ENCODE measurements around the gene ZKSCAN4. TPM values are rescaled to one million over a fixed set of nuclear protein-coding genes. Genes with fewer than 3 reads are reported as not detected.

The ZKSCAN4 gene
- polyA plus RNA-seq, 2 of the 4 experiments (the other 2 are of a cell fraction): 1.8 to 2.3 TPM

GRCh38 chr6:28208111-28208659 lies 43.9 kb downstream of the ZKSCAN4 start:
- ChIA-PET POLR2A (no interaction called here), CTCF (no interaction called here)
- Histone ChIP-seq H3K27ac (no peak overlapping the region; a peak in 1 of 6 replicates), H3K4me2 (peak overlapping the region; percentile 90), H3K9me3 (no peaks in the 10 kb centered on the region), H3K4me1 (peaks cover 5% of the 10 kb centered on the region; the same call in 1 of the 3 replicates), H3K4me3 (peak overlapping the region; percentile 49)
- 48% methylated on average over 23 of the region's 23 CpGs for WGBS (ENCODE audit: missing lambda C conversion rate)
- ATAC-seq (no peak), DNase-seq (ENCODE audit: low read depth in 1 of 2, low spot score in 1 of 2) (no peak), FAIRE-seq (no peak)
- 0 out of 2 replicates have a peak, but pooled peaks have one; percentile 13 for TF ChIP-seq RNF2 (IDR thresholded peaks at IDR 0.05; ENCODE audit: borderline replicate concordance, low read depth)
- TF ChIP-seq NFE2L2 (conservative IDR thresholded peaks at IDR 0.05; ENCODE audit: low read length): no peak
- TF ChIP-seq CBX8 (IDR thresholded peaks at IDR 0.05): peak; percentile 67; the same call in 1 of the 2 replicates
- no peak for TF ChIP-seq SMC3 (IDR thresholded peaks at IDR 0.05)

DNA sequence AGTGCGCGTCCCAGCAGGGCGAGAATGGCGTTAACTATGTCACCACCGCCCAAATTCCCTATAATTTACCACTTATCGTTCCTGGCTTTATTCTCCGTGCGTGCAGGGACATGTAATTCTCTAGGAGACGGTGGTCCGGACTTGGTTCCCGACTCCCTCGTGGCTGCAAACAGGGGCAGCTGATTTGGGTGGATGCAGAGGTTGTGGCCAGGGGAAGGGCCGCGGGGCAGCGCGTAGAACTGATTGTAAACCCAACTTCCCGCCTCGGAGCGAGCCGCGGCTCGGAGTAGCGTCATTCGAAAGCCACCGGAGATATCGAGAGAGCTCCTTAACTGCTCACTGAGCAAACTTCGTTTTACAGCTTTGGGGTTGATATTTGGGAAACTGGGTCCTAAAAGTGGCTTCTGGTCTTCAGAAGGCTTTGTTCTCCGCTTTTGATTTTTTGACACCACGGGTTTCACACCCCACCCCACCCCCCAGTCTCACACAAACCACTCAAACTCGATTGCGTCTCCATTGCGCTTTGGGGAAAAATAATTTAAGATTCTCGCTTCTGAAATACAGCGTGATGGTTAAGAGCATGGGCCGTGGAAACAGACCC lies 44.5 kb downstream of the ZKSCAN4 start:
- Histone ChIP-seq H3K27ac (peak overlapping the region in 1 of 2 experiments; percentile 41; a peak in 1 of 6 replicates), H3K4me2 (peak overlapping the region; percentile 90), H3K4me3 (peak overlapping the region; percentile 49), H3K9me3 (no peaks in the 10 kb centered on the region), H3K4me1 (peaks cover 5% of the 10 kb centered on the region; the same call in 1 of the 3 replicates)
- DNase-seq (ENCODE audit: low read depth in 1 of 2, low spot score in 1 of 2): peak in 1 of 2 experiments; percentile 17
- TF ChIP-seq NPAS2 (CRISPR knock-in tag; IDR thresholded peaks at IDR 0.05; ENCODE audit: borderline replicate concordance): no peak
- TF ChIP-seq FOXS1 (CRISPR knock-in tag; IDR thresholded peaks at IDR 0.05): no peak
- TF ChIP-seq, protein P1, sequence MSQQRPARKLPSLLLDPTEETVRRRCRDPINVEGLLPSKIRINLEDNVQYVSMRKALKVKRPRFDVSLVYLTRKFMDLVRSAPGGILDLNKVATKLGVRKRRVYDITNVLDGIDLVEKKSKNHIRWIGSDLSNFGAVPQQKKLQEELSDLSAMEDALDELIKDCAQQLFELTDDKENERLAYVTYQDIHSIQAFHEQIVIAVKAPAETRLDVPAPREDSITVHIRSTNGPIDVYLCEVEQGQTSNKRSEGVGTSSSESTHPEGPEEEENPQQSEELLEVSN (IDR thresholded peaks at IDR 0.05; ENCODE audit: borderline replicate concordance, low read depth): peak; percentile 60; the same call in 1 of the 2 replicates
- TF ChIP-seq CHD2 (IDR thresholded peaks at IDR 0.05; ENCODE audit: low read length, partially characterized antibody): no peak
- TF ChIP-seq RNF2 (IDR thresholded peaks at IDR 0.05; ENCODE audit: borderline replicate concordance, low read depth): 0 out of 2 replicates have a peak, but pooled peaks have one; percentile 26
- peak; percentile 74; the same call in 1 of the 2 replicates for TF ChIP-seq CBX8 (IDR thresholded peaks at IDR 0.05)
- TF ChIP-seq FOSL2 (IDR thresholded peaks at IDR 0.05): no peak
- no peak for TF ChIP-seq FOSL2 (CRISPR knock-in tag; IDR thresholded peaks at IDR 0.05)
- FAIRE-seq: no peak
- ChIA-PET POLR2A (interaction anchor here (1.1 kb wide), 1 partner anchor 66 kb away, joined by 4 read pairs; the partner anchor contains the start of gene ZKSCAN8), CTCF (no interaction called here)
- ATAC-seq: peak; percentile 70 to 78; a peak in 5 of 6 replicates
- 32% methylated on average over 35 of the region's 35 CpGs for WGBS (ENCODE audit: missing lambda C conversion rate)

DNA sequence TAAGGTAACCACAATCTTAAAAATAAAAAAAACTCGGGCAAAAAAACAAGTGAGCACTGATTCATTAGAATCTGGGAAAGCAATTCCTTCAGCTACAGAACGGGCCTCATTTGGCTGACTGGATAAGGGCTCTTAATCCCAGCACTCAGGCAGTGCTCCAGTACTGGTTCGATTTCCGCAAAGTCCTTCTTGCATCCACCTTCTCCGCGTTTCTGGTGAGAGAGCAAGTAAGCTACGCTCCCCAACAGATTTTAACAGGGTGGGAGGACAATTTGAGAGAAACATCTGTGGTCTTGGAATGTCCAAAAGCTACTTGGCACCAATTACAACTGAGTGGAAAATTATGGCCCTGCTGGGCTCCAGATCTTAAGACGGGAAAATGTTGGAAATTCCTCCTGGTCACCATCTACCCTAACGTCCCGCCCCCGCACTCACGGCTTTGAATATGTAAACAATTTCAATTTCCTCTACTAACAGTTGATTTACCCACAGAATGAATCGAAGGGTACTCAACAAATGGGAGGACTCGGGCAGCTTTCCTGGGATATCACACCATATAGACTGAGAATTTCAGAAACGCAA lies 45.0 kb downstream of the ZKSCAN4 start:
- 73% methylated on average over 15 of the region's 15 CpGs for WGBS (ENCODE audit: missing lambda C conversion rate)
- POLR2A ChIA-PET: interaction anchor here (1.1 kb wide), 1 partner anchor 65 kb away, joined by 4 read pairs; the partner anchor contains the start of gene ZKSCAN8
- no peak overlapping the region for H3K27ac ChIP-seq

GRCh38 chr6:28206527-28206926 lies 45.5 kb downstream of the ZKSCAN4 start:
- no peak for DNase-seq (ENCODE audit: low read depth in 1 of 2, low spot score in 1 of 2)
- CTCF ChIA-PET: no interaction called here
- 61% methylated on average over 3 of the region's 3 CpGs for WGBS (ENCODE audit: missing lambda C conversion rate)
- no peak overlapping the region for H3K4me3 ChIP-seq
- POLR2A ChIA-PET: interaction anchor here (1.1 kb wide), 1 partner anchor 65 kb away, joined by 4 read pairs; the partner anchor contains the start of gene ZKSCAN8
- H3K4me2 ChIP-seq: no peak overlapping the region
- no peaks in the 10 kb centered on the region for H3K9me3 ChIP-seq
- FAIRE-seq: no peak
- no peak for ATAC-seq
- no peaks in the 10 kb centered on the region for H3K4me1 ChIP-seq
- no peak overlapping the region for H3K27ac ChIP-seq
- TF ChIP-seq TP53 (CRISPR knock-in tag; IDR thresholded peaks at IDR 0.05): no peak
- no peak for TF ChIP-seq CBX8 (IDR thresholded peaks at IDR 0.05)
- no peak for TF ChIP-seq KDM1A (IDR thresholded peaks at IDR 0.05; ENCODE audit: low read depth)
- TF ChIP-seq EHMT2 (IDR thresholded peaks at IDR 0.05; ENCODE audit: low read depth): no peak
- TF ChIP-seq MAZ (IDR thresholded peaks at IDR 0.05; ENCODE audit: borderline replicate concordance, low read depth, low read length): no peak
- TF ChIP-seq BCL3 (IDR thresholded peaks at IDR 0.05): no peak
- no peak for TF ChIP-seq MYC (IDR thresholded peaks at IDR 0.05; ENCODE audit: borderline replicate concordance, low read length)
- TF ChIP-seq, protein P1 (IDR thresholded peaks at IDR 0.05; ENCODE audit: borderline replicate concordance, low read depth): no peak
- TF ChIP-seq POLR2AphosphoS2 (conservative IDR thresholded peaks at IDR 0.05; ENCODE audit: low read length): no peak
- TF ChIP-seq ZC3H11A (IDR thresholded peaks at IDR 0.05): no peak
- no peak for TF ChIP-seq PBX3 (IDR thresholded peaks at IDR 0.05)
- no peak for TF ChIP-seq CBX2 (IDR thresholded peaks at IDR 0.05; ENCODE audit: borderline replicate concordance, low read depth)
- TF ChIP-seq CHD2 (IDR thresholded peaks at IDR 0.05; ENCODE audit: low read length, partially characterized antibody): no peak
- TF ChIP-seq RARB (CRISPR knock-in tag; IDR thresholded peaks at IDR 0.05): no peak
- TF ChIP-seq SMC3 (IDR thresholded peaks at IDR 0.05): no peak
- TF ChIP-seq NR3C1 (IDR thresholded peaks at IDR 0.05): no peak

More for the DNA sequence above, 45.0 kb downstream of the ZKSCAN4 start:
- FAIRE-seq (no peak), ATAC-seq (no peak), DNase-seq (ENCODE audit: low read depth in 1 of 2, low spot score in 1 of 2) (no peak)
- Histone ChIP-seq H3K9me3 (no peaks in the 10 kb centered on the region), H3K4me2 (peak overlapping the region; percentile 90), H3K4me3 (peak overlapping the region; percentile 49), H3K4me1 (peaks cover 3% of the 10 kb centered on the region; the same call in 1 of the 3 replicates)
- CTCF ChIA-PET: no interaction called here
- TF ChIP-seq FOSL2 (IDR thresholded peaks at IDR 0.05) (no peak), FOSL2 (CRISPR knock-in tag; IDR thresholded peaks at IDR 0.05) (no peak), EHMT2 (IDR thresholded peaks at IDR 0.05; ENCODE audit: low read depth) (no peak)
